T-cell (primary cell): ENCODE results near the gene PLEKHF1. TPM values are rescaled to one million over a fixed set of nuclear protein-coding genes. Genes with fewer than 3 reads are reported as not detected.

Source experiments
- ATAC-seq, 4 experiments: fragments of 200-7000 bp in 3 of 4; fragments of 150-1000 bp in 1 of 4; cut with Tn5 transposase; replicated peaks in 1 of 4; 1 replicate in 3 of 4; 2 replicates in 1 of 4; pipeline ENCODE4 v1.10.0; 2021; ENCODE audit warnings: moderate library complexity in 3 of 4, mild to moderate bottlenecking in 2 of 4, moderate number of reproducible peaks in 1 of 4
- CTCF ChIA-PET, 2 donors: fragments of 300-600 bp; sonication (Branson Sonifier 250); formaldehyde crosslinking; loops; one replicate each; lab custom pipeline; 2022; ENCODE audit warnings: antibody characterized with exemption in 2 of 2; lab: Charles Lee
- POLR2A ChIA-PET, 2 donors: fragments of 300-600 bp; sonication (Branson Sonifier 250); formaldehyde crosslinking; loops; one replicate each; lab custom pipeline; 2022; ENCODE audit warnings: antibody characterized with exemption in 2 of 2; lab: Charles Lee
- DNase-seq, 35 experiments: peaks; one replicate each; pipeline versions ENCODE4 v3.0.0 to v3.0.0-alpha.2; 2013 to 2023
- H3K27ac ChIP-seq: one replicate; pipeline ENCODE4 v1.5.1; 2013; ENCODE audit warnings: low read length
- H3K27me3 ChIP-seq, 2 experiments: replicated peaks in 1 of 2; 1 replicate in 1 of 2; 2 replicates in 1 of 2; pipeline versions ENCODE4 v1.6.1 to v1.7.0; 2013; ENCODE audit warnings: low read length in 1 of 2, mixed read lengths in 1 of 2; ENCODE audit not compliant: control insufficient read depth in 2 of 2, insufficient read depth in 2 of 2; ENCODE audit errors: extremely low read depth in 1 of 2
- H3K36me3 ChIP-seq, 2 donors: 1 replicate in 1 of 2; 2 replicates in 1 of 2; pipeline versions ENCODE4 v1.6.1 to v1.7.0; 2013; ENCODE audit warnings: low read length in 1 of 2; ENCODE audit not compliant: control insufficient read depth in 2 of 2, insufficient read depth in 1 of 2; ENCODE audit errors: extremely low read depth in 1 of 2
- H3K4me1 ChIP-seq, 2 experiments: 1 replicate in 1 of 2; 2 replicates in 1 of 2; pipeline versions ENCODE4 v1.6.1 to v1.7.0; 2013; ENCODE audit warnings: low read length in 2 of 2, mixed read lengths in 1 of 2; ENCODE audit not compliant: insufficient read depth in 2 of 2, control insufficient read depth in 1 of 2; ENCODE audit errors: extremely low read depth in 1 of 2
- H3K4me3 ChIP-seq, 2 donors: 1 replicate in 1 of 2; 2 replicates in 1 of 2; pipeline versions ENCODE4 v1.5.1 to v1.7.0; 2013; ENCODE audit warnings: mild to moderate bottlenecking in 2 of 2, low read length in 1 of 2, moderate library complexity in 1 of 2; ENCODE audit not compliant: control insufficient read depth in 1 of 2; ENCODE audit errors: extremely low read depth in 1 of 2
- H3K9me3 ChIP-seq: 2 replicates; pipeline ENCODE4 v1.7.0; 2013
- H3K27ac Mint-ChIP-seq, 2 donors: one replicate each; pipeline ENCODE4 v1.8.0; 2020 to 2021; ENCODE audit warnings: mild to moderate bottlenecking in 2 of 2, mixed read lengths in 2 of 2
- H3K27me3 Mint-ChIP-seq, 2 donors: one replicate each; pipeline ENCODE4 v1.8.0; 2021 to 2022; ENCODE audit warnings: mixed read lengths in 2 of 2
- H3K36me3 Mint-ChIP-seq: one replicate; pipeline ENCODE4 v1.8.0; 2021; ENCODE audit warnings: mixed read lengths
- H3K4me1 Mint-ChIP-seq, 3 donors: one replicate each; pipeline ENCODE4 v1.8.0; 2020 to 2022; ENCODE audit warnings: mixed read lengths in 3 of 3, mild to moderate bottlenecking in 1 of 3
- H3K4me3 Mint-ChIP-seq, 3 donors: one replicate each; pipeline ENCODE4 v1.8.0; 2020 to 2022; ENCODE audit warnings: mild to moderate bottlenecking in 3 of 3, mixed read lengths in 3 of 3, moderate library complexity in 3 of 3
- H3K9me3 Mint-ChIP-seq, 3 donors: one replicate each; pipeline ENCODE4 v1.8.0; 2020 to 2022; ENCODE audit warnings: mixed read lengths in 3 of 3
- WGBS: methylation state at CpG from one replicate; pipeline ENCODE4 v1.1.5; 2013; ENCODE audit warnings: missing lambda C conversion rate; ENCODE audit not compliant: insufficient coverage; 5-methylcytosine and 5-hydroxymethylcytosine counted together
- total RNA-seq, 35 experiments: library from RNA in 6 of 35; stranded (reverse) in 6 of 35; fragments of 120-200 nt in 1 of 35; gene quantifications; one replicate each; pipeline versions ENCODE4 v1.2.1 to v1.2.4 and lab custom pipeline; 2013 to 2026

Gene PLEKHF1
- total RNA-seq, 5 donors from 2014 or later (not counting 1 experiment from before 2014, with no cell fraction given) = 13.2 to 42.6 (median 34.5) TPM

- no peaks in the 10 kb centered on the region for H3K9me3 ChIP-seq
- H3K27ac ChIP-seq = peak overlapping the region; percentile 97
- ATAC-seq (no peak), DNase-seq (no peak)
- peaks cover 14 to 58% of the 10 kb centered on the region in 2 donors for H3K36me3 ChIP-seq
- H3K27me3 ChIP-seq = no peaks in the 10 kb centered on the region
- Mint-ChIP-seq H3K27me3 (no peaks in the 10 kb centered on the region), H3K4me3 (peak overlapping the region; percentile 28 to 89 (median 62)), H3K27ac (peak overlapping the region; percentile 95 to 97), H3K4me1 (peaks cover 80 to 95% (median 94%) of the 10 kb centered on the region in 3 donors), H3K9me3 (no peaks in the 10 kb centered on the region), H3K36me3 (peaks cover 28% of the 10 kb centered on the region)
- H3K4me1 ChIP-seq = peaks cover 68 to 100% of the 10 kb centered on the region in 2 experiments
- 77% methylated on average over 54 of the region's 57 CpGs for WGBS
- ChIA-PET POLR2A (interaction anchor here (0.6 to 1.6 kb wide), 4 partner anchors 39 to 68 kb away, joined by 3 to 14 read pairs (median 4); partner anchors contain the start of gene POP4 (in 1 of the 2)), CTCF (interaction anchor here in 1 of 2 donors (0.6 to 3.0 kb wide), 8 partner anchors 9 to 113 kb away, joined by 3 to 44 read pairs (median 7); partner anchors contain the start of genes C19orf12, PLEKHF1 and POP4)
- H3K4me3 ChIP-seq = peak overlapping the region; percentile 11 to 39
Observed at GRCh38 chr19:29673451-29674371, 8.4 kb downstream of the PLEKHF1 start.

- ChIA-PET POLR2A (interaction anchor here (0.6 kb wide), 2 partner anchors 25 to 38 kb away, joined by 3 read pairs; no protein-coding TSS in a partner anchor), CTCF (interaction anchor here in 1 of 2 donors (0.6 kb wide), 1 partner anchor 60 kb away, joined by 8 read pairs; no protein-coding TSS in a partner anchor)
- H3K9me3 Mint-ChIP-seq = no peaks in the 10 kb centered on the region
- ATAC-seq (no peak), DNase-seq (no peak)
- Histone ChIP-seq H3K36me3 (peaks cover 14 to 61% of the 10 kb centered on the region in 2 donors), H3K27me3 (no peaks in the 10 kb centered on the region), H3K9me3 (no peaks in the 10 kb centered on the region), H3K4me1 (peaks cover 63 to 100% of the 10 kb centered on the region in 2 experiments), H3K27ac (peak overlapping the region; percentile 97), H3K4me3 (no peak overlapping the region)
- WGBS = 87% methylated on average over 33 of the region's 34 CpGs
- H3K4me1 Mint-ChIP-seq = peaks cover 73 to 93% (median 92%) of the 10 kb centered on the region in 3 donors
- H3K4me3 Mint-ChIP-seq = peak overlapping the region in 1 of 3 donors; percentile 67
- no peaks in the 10 kb centered on the region for H3K27me3 Mint-ChIP-seq
- peak overlapping the region; percentile 90 for H3K27ac Mint-ChIP-seq
- peaks cover 27% of the 10 kb centered on the region for H3K36me3 Mint-ChIP-seq
Observed at GRCh38 chr19:29674374-29675119, 9.3 kb downstream of the PLEKHF1 start.

DNA sequence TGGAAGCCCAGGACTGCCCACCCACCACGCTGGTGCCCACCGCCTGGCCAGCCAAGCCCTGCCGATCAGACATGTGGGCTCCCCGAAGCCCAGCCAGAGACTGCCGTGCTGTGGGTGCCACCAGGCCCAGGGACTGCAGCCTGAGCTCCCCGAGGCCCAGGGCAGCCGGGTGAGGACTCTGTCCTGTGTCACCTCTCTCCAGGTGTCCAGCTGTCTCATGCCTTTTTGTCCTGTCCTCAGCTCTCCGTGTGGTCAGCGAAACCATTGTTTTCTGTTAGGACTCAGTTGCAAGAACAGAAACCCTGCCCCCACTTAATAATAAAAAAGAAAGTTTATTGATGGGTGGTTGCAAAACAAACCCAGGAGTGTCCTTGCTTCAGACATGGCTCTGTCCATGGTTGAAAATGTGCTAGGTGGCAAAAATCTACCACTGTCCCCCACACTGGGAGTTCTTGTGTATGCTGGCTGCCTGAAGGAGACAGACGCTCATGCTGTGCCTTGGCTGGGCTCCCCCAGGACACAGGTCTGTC lies 9.9 kb downstream of the PLEKHF1 start:
- CTCF ChIA-PET = interaction anchor here in 1 of 2 donors (0.6 to 1.3 kb wide), 2 partner anchors 41 to 60 kb away, joined by 3 to 8 read pairs; no protein-coding TSS in a partner anchor
- no peaks in the 10 kb centered on the region for H3K27me3 Mint-ChIP-seq
- Histone ChIP-seq H3K9me3 (no peaks in the 10 kb centered on the region), H3K36me3 (peaks cover 14 to 56% of the 10 kb centered on the region in 2 donors), H3K4me3 (peak overlapping the region in 1 of 2 donors; percentile 26), H3K27ac (peak overlapping the region; percentile 64), H3K27me3 (no peaks in the 10 kb centered on the region), H3K4me1 (peaks cover 69 to 100% of the 10 kb centered on the region in 2 experiments)
- peaks cover 73 to 93% (median 91%) of the 10 kb centered on the region in 3 donors for H3K4me1 Mint-ChIP-seq
- DNase-seq (no peak), ATAC-seq (no peak)
- peak overlapping the region; percentile 90 for H3K27ac Mint-ChIP-seq
- WGBS = 83% methylated on average over 7 of the region's 10 CpGs
- H3K9me3 Mint-ChIP-seq = no peaks in the 10 kb centered on the region
- H3K36me3 Mint-ChIP-seq = peaks cover 23% of the 10 kb centered on the region
- POLR2A ChIA-PET = interaction anchor here in 1 of 2 donors (0.5 to 0.6 kb wide), 2 partner anchors 24 to 463 kb away, joined by 3 to 10 read pairs; no protein-coding TSS in a partner anchor
- peak overlapping the region in 1 of 3 donors; percentile 67 for H3K4me3 Mint-ChIP-seq

DNA sequence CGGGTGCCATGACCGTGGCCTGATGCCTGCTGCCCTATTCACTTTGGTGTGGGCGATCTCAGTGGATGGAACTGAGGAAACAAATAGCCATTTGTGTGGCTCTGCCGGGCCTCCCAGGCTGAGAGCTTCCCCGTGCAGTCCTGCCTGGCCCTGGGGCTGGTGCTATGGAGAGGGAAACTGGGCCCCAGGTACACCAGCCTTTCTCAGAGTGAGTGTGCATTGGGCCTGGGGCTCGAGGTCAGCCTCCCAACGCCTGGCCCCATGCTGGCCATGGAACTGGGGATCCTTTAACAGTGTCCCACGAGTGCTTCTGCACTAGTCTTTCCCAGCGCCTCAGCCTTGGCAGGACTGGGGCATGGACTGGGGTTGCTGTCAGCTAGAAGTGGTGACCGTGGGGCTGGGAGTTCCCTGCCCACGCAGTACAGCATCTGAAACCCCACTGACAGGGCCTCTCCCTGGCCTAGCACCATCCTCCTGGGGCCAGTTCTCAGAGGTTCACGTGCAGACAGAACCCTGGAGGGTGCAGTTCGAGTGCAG lies 10.5 kb downstream of the PLEKHF1 start:
- Histone ChIP-seq H3K4me1 (peaks cover 67 to 100% of the 10 kb centered on the region in 2 experiments), H3K4me3 (no peak overlapping the region), H3K36me3 (peaks cover 14 to 56% of the 10 kb centered on the region in 2 donors), H3K9me3 (no peaks in the 10 kb centered on the region), H3K27ac (peak overlapping the region; percentile 64), H3K27me3 (no peaks in the 10 kb centered on the region)
- ChIA-PET POLR2A (interaction anchor here (0.5 to 1.0 kb wide), 2 partner anchors 10 to 464 kb away, joined by 3 to 10 read pairs; no protein-coding TSS in a partner anchor), CTCF (interaction anchor here in 1 of 2 donors (1.3 to 1.4 kb wide), 2 partner anchors 41 to 65 kb away, joined by 3 to 6 read pairs; no protein-coding TSS in a partner anchor)
- H3K27ac Mint-ChIP-seq = peak overlapping the region; percentile 90
- DNase-seq (no peak), ATAC-seq (no peak)
- 60% methylated on average over 10 of the region's 13 CpGs for WGBS
- peaks cover 73 to 92% (median 91%) of the 10 kb centered on the region in 3 donors for H3K4me1 Mint-ChIP-seq
- peaks cover 21% of the 10 kb centered on the region for H3K36me3 Mint-ChIP-seq
- no peaks in the 10 kb centered on the region for H3K27me3 Mint-ChIP-seq
- no peaks in the 10 kb centered on the region for H3K9me3 Mint-ChIP-seq
- peak overlapping the region in 1 of 3 donors; percentile 67 for H3K4me3 Mint-ChIP-seq

GRCh38 chr19:29676586-29676985 lies 11.3 kb downstream of the PLEKHF1 start:
- peak overlapping the region; percentile 64 for H3K27ac ChIP-seq
- Mint-ChIP-seq H3K4me1 (peaks cover 73 to 92% (median 91%) of the 10 kb centered on the region in 3 donors), H3K4me3 (peak overlapping the region in 2 of 3 donors; percentile 11 to 67), H3K27ac (peak overlapping the region; percentile 90), H3K9me3 (no peaks in the 10 kb centered on the region), H3K27me3 (no peaks in the 10 kb centered on the region), H3K36me3 (peaks cover 14% of the 10 kb centered on the region)
- H3K4me3 ChIP-seq = no peak overlapping the region
- H3K4me1 ChIP-seq = peaks cover 70 to 100% of the 10 kb centered on the region in 2 experiments
- DNase-seq (no peak), ATAC-seq (no peak)
- WGBS = 69% methylated on average over 8 of the region's 8 CpGs
- CTCF ChIA-PET = interaction anchor here in 1 of 2 donors (1.4 kb wide), 1 partner anchor 66 kb away, joined by 6 read pairs; no protein-coding TSS in a partner anchor
- no peaks in the 10 kb centered on the region for H3K9me3 ChIP-seq
- POLR2A ChIA-PET = interaction anchor here in 1 of 2 donors (1.0 kb wide), 1 partner anchor 10 kb away, joined by 3 read pairs; no protein-coding TSS in a partner anchor
- H3K27me3 ChIP-seq = no peaks in the 10 kb centered on the region
- peaks cover 14 to 50% of the 10 kb centered on the region in 2 donors for H3K36me3 ChIP-seq
